Type B pancreatic cell (in vitro differentiated cells): ENCODE measurements around the gene AATK. TPM values are rescaled to one million over a fixed set of nuclear protein-coding genes. Genes with fewer than 3 reads are reported as not detected.
A peak's percentile ranks its signal among the peaks of the same experiment; 100 is the strongest.

Source experiments
- DNase-seq: peaks from one replicate; pipeline ENCODE4 v3.0.0; 2021; ENCODE audit warnings: mixed read lengths; ENCODE audit not compliant: unreplicated experiment; ENCODE audit errors: extremely low spot score
- H3K27ac Mint-ChIP-seq: 2 replicates; pipeline ENCODE4 v1.8.0; 2021; ENCODE audit warnings: mild to moderate bottlenecking, mixed read lengths
- H3K27me3 Mint-ChIP-seq: 2 replicates; pipeline ENCODE4 v1.8.0; 2021; ENCODE audit warnings: mixed read lengths
- H3K36me3 Mint-ChIP-seq: 2 replicates; pipeline ENCODE4 v1.8.0; 2021; ENCODE audit warnings: mixed read lengths
- H3K4me1 Mint-ChIP-seq: one replicate; pipeline ENCODE4 v1.8.0; 2021; ENCODE audit warnings: mixed read lengths; ENCODE audit not compliant: unreplicated experiment
- H3K4me3 Mint-ChIP-seq: 2 replicates; pipeline ENCODE4 v1.8.0; 2021; ENCODE audit warnings: mild to moderate bottlenecking, mixed read lengths
- H3K9me3 Mint-ChIP-seq: 2 replicates; pipeline ENCODE4 v1.8.0; 2021; ENCODE audit warnings: mixed read lengths
- total RNA-seq: library from RNA; stranded (reverse); gene quantifications from 2 replicates; pipeline ENCODE4 v1.2.1, GENCODE V29; 2021; ENCODE audit warnings: low replicate concordance
- TF ChIP-seq, protein P1 (sequence below): fragments of 200-600 bp; sonication (generic); conservative IDR thresholded peaks from 2 replicates; pipeline ENCODE4 v1.5.0; 2021; ENCODE audit warnings: antibody characterized with exemption, mild to moderate bottlenecking

AATK gene
- total RNA-seq, 1 donor from 2014 or later = 6.4 TPM

DNA sequence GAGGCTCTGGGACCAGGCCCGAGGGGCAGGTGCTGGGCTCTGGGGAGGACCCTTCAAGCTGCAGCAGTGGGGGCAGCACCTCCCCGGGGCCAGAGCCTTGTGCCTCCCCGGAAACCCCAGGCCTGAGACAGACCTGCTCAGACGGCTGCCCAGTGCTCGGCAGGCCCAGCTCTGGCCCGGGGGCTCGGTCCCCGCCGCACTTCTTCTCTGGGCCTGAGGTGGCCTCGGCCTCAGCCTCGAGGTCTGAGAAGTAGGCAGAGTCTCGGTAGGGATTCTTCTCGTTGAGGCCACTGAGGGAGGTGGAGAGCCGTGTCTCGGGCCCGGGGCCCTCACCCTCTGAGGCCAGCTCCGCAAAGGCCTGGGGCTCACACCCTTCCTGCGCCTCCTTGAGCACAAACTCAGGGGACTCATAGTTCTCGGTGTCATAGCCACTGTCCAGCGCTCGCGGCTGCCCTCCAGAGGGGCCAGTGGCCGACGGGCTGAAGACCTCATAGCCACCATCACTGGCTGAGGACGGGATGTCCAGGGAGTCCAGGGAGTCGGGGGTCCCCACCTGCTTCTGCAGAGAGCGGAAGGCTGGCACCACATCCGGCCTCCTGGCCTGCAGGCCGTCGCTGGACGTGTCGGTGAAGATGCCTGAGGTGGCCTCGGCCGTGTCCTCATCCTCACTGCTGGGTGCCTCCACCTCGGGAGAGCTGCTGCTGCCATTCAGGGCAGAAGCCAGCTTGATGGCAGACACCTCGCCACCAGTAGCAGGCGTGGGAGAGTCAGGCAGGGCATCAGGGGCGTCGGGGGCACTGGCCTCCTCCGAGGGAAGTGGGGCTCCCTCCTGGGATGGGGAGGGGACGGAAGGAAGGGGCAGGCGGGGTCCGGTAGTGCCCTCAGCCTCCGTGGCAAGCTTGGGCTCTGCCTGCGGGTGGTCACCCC lies 45.1 kb downstream of the AATK start:
- no peaks in the 10 kb centered on the region for H3K36me3 Mint-ChIP-seq
- peaks cover 9% of the 10 kb centered on the region for H3K4me1 Mint-ChIP-seq
- H3K9me3 Mint-ChIP-seq = no peaks in the 10 kb centered on the region
- no peak for DNase-seq
- H3K27ac Mint-ChIP-seq = peak overlapping the region; percentile 41
- no peak overlapping the region for H3K4me3 Mint-ChIP-seq
- TF ChIP-seq, protein P1, sequence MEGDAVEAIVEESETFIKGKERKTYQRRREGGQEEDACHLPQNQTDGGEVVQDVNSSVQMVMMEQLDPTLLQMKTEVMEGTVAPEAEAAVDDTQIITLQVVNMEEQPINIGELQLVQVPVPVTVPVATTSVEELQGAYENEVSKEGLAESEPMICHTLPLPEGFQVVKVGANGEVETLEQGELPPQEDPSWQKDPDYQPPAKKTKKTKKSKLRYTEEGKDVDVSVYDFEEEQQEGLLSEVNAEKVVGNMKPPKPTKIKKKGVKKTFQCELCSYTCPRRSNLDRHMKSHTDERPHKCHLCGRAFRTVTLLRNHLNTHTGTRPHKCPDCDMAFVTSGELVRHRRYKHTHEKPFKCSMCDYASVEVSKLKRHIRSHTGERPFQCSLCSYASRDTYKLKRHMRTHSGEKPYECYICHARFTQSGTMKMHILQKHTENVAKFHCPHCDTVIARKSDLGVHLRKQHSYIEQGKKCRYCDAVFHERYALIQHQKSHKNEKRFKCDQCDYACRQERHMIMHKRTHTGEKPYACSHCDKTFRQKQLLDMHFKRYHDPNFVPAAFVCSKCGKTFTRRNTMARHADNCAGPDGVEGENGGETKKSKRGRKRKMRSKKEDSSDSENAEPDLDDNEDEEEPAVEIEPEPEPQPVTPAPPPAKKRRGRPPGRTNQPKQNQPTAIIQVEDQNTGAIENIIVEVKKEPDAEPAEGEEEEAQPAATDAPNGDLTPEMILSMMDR = no peak
- no peaks in the 10 kb centered on the region for H3K27me3 Mint-ChIP-seq

DNA sequence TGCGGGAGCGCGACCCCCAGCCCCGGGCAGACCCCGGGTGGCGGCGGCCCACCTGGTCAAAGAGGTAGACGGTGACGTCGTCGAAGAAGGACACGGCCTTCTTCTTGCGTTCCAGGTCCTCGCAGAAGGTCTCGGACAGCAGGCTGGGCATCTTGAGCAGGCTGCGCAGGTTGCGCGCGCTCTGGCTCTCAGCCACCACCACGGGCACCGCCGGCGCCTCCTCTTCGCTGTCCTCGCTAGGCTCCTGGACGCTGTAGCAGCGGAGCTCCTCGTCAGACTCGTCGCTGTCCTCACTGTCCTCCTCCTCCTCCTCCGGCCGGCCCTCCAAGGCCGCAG lies 45.9 kb downstream of the AATK start:
- Mint-ChIP-seq H3K9me3 (no peaks in the 10 kb centered on the region), H3K36me3 (no peaks in the 10 kb centered on the region), H3K27ac (no peak overlapping the region), H3K27me3 (no peaks in the 10 kb centered on the region), H3K4me3 (no peak overlapping the region), H3K4me1 (peaks cover 9% of the 10 kb centered on the region)
- TF ChIP-seq, protein P1 = no peak
- DNase-seq = no peak

- Mint-ChIP-seq H3K27ac (peak overlapping the region; percentile 88), H3K4me1 (peaks cover 9% of the 10 kb centered on the region), H3K36me3 (no peaks in the 10 kb centered on the region), H3K4me3 (peak overlapping the region; percentile 83), H3K27me3 (no peaks in the 10 kb centered on the region), H3K9me3 (no peaks in the 10 kb centered on the region)
- TF ChIP-seq, protein P1 = peak; percentile 21
- DNase-seq = peak; percentile 91
These were observed 46.5 kb downstream of the AATK start for GRCh38 chr17:81119223-81120148.

DNA sequence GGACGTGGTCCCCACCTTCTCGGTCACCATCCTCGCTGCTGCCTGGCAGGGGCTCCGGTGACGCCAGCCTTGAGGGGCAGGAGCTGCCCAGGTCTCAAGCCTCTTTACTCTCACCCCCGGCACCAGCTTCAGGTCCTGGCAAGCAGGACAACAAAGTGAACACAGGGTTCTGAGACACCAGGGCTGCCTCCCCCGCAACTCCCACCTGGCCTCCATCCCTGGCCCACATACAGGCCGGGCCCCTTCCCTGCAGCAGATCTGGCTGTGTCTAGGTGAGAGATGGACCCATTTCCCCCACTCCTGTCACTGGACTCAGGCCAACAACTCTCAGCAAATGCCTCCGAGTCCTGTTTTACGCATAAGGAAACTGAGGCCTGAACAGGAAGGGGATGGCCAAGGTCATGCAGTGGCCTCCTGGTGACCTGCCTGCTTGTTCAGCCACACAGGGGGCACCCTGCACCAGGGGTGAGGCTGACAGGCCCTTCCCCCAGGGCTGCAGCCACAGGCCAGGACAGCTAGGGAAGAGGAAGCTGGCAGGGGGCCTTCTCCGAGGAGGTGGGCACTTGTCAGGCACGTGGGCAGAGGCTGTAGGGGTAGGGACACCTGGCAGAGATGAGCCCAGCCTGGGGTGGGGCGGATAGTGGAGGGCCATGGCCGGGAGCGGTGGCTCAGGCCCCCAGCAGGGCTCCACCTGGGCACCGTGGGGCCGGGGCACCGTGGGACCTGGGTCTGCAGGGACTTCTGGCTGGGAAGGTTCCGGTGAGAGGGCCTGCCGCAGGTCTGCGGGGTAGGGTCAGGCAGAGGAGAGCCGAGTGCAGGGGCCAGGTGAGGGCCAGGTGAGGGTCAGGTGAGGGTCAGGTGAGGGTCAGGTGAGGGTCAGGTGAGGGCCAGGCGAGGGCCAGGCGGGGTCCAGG lies 47.5 kb downstream of the AATK start:
- Mint-ChIP-seq H3K36me3 (no peaks in the 10 kb centered on the region), H3K4me3 (peak overlapping the region; percentile 64), H3K27ac (peak overlapping the region; percentile 70), H3K4me1 (peaks cover 9% of the 10 kb centered on the region), H3K9me3 (no peaks in the 10 kb centered on the region), H3K27me3 (no peaks in the 10 kb centered on the region)
- TF ChIP-seq, protein P1 = no peak
- no peak for DNase-seq

DNA sequence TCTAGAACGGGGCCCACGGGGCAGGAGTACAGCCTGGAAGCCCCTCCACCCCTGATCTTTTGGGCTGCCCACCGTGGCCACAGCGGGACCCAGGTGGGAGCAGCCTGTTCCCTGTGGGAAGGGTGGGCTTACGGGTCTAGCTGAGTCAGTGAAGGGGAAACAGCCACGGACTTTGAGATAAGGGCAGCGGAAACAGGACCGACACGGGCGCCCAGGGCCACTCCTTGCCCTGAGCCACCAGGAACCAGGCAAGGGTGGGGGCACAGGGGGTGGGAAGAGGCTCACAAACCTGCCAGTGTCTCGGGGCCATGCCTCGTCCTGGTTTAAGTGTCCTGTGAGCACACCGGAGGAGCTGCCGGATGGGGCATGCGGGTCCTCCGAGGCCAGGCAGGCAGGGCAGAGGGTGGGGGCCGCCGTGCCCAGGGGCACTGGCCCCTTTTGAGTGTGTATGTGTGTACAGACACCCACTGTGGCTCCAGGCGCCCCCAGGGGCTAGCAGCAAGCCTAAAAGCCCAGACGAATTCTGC lies 48.3 kb downstream of the AATK start:
- H3K9me3 Mint-ChIP-seq = no peaks in the 10 kb centered on the region
- no peak overlapping the region for H3K4me3 Mint-ChIP-seq
- TF ChIP-seq, protein P1 = no peak
- H3K27me3 Mint-ChIP-seq = no peaks in the 10 kb centered on the region
- no peaks in the 10 kb centered on the region for H3K36me3 Mint-ChIP-seq
- H3K4me1 Mint-ChIP-seq = peaks cover 9% of the 10 kb centered on the region
- no peak overlapping the region for H3K27ac Mint-ChIP-seq
- DNase-seq = no peak
